ENCODE results near the gene NEAT1. TPM values are rescaled to one million over a fixed set of nuclear protein-coding genes. Genes with fewer than 3 reads are reported as not detected.
A peak's percentile ranks its signal among the peaks of the same experiment; 100 is the strongest.

NEAT1 gene
- total and polyA plus RNA-seq, 9 of the 15 experiments (the other 6 are each of a cell fraction or from before 2014, with no cell fraction given): 20.1 to 389 (median 62.8) TPM

DNA sequence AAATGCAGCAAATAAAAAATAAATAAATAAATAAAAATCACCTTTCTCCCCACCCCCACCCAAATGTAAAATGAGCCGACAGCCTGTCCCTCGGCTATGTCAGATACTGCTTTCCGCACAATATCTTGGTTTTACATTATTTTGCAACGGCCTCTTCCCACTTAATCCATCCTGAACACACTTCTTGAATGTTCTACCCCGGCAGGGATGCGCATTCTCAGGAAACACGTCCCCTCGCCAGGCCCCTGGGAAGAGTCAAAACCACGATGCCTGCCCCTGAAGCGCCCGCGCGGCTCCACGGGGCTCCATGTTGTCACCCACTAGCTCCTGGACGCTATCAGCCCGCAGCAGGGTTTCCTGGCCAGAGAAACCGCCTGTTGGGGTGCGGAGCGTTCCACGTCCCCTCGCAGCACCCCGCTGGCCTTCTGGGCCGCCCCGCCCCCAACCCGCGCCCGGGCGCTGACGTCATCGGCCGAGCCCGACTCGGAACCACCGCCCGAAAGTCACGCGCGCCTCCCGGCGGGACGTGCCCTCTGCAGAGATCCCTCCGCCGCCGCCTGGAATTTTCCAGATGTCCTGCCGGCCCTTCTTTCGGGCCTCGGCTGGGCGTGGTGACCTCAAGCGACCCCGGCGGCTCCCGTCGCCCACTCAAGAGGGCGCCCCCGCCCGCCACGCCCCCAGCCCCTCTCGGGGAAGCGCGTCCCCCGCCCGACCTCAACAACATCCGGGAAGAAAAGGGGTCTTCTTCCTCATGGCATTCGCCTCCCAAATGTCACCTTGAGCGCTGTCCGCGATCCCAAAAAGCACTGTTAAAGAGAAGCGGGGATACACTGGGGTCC lies 585 bp upstream of the NEAT1 start (continued):
- TF ChIP-seq, protein P1, sequence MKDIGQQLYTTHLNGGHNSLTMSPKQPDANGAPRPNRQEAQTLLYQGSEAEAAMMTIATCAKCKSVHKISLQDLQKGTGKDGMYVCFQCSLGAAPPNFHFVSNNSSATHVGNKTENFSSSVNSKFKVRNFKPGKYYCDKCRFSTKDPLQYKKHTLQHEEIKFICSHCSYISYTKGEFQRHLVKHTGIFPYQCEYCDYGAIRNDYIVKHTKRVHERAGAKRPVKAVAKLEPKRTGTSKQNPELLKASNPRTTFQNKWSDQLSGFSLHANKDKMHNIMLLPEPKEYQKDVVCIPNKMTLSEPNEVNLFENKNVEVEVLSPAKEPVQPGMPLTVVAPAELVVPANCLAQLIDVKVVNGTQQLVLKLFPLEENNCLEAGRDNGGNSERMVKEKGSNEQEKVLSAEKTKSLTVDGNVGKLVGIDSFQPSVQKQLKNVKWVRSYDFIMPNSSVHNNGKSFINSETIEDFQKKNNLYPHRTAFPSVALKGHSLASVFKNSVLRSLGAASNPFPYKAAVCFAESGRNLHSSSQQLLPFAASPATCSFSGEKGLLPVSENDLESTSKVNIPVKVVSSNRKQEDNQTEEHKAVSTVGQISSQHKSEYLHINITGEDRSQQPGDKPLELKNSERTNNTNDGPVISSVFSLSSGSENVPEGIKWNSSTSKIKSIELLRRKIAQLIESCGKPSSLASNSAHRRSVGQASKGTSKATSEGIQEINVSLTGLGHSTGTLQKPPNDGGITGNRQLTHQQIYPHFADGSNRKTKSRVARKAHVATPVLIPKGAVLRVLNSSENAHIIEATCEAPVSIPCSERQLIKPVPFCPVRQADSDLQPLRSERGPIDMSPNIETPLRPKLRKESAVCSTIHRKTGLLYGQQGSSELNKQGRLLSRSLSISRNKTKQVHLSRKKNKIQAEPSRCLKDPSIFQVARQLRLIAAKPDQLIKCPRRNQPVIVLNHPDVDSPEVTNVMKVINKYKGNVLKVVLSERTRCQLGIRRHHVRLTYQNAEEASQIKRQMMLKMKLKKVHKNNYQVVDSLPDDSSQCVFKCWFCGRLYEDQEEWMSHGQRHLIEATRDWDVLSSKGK (CRISPR knock-in tag; IDR thresholded peaks at IDR 0.05): no peak
- TF ChIP-seq THRAP3 (IDR thresholded peaks at IDR 0.05; ENCODE audit: borderline replicate concordance) (no peak), ZNF311 (CRISPR knock-in tag; IDR thresholded peaks at IDR 0.05) (peak; percentile 33; the same call in 1 of the 2 replicates), ZFPM2 (CRISPR knock-in tag; IDR thresholded peaks at IDR 0.05) (no peak), ESRRA (IDR thresholded peaks at IDR 0.05; ENCODE audit: borderline replicate concordance, low read depth) (peak; percentile 64; the same call in 1 of the 2 replicates), ZNF41 (CRISPR knock-in tag; conservative IDR thresholded peaks at IDR 0.05) (0 out of 2 replicates have a peak, but pooled peaks have one; percentile 41), FIP1L1 (IDR thresholded peaks at IDR 0.05; ENCODE audit: low read depth, low read length, poor library complexity, severe bottlenecking) (peak; percentile 17), HDAC3 (IDR thresholded peaks at IDR 0.05; ENCODE audit: borderline replicate concordance, partially characterized antibody) (no peak), CTBP1 (IDR thresholded peaks at IDR 0.05; ENCODE audit: borderline replicate concordance) (peak; percentile 47; the same call in 1 of the 2 replicates), ZNF354B (CRISPR knock-in tag; IDR thresholded peaks at IDR 0.05) (peak; percentile 54; the same call in 1 of the 2 replicates), NRF1 (conservative IDR thresholded peaks at IDR 0.05 in 1 of 2, IDR thresholded peaks at IDR 0.05 in 1 of 2) (peak; percentile 69 to 71), MAX (CRISPR knock-in tag; IDR thresholded peaks at IDR 0.05) (peak; percentile 67), EHMT2 (IDR thresholded peaks at IDR 0.05) (no peak), ID3 (CRISPR knock-in tag; IDR thresholded peaks at IDR 0.05) (no peak), ID3 (tag; IDR thresholded peaks at IDR 0.05) (peak; percentile 14; the same call in 1 of the 2 replicates)
- TF ChIP-seq, protein P2, sequence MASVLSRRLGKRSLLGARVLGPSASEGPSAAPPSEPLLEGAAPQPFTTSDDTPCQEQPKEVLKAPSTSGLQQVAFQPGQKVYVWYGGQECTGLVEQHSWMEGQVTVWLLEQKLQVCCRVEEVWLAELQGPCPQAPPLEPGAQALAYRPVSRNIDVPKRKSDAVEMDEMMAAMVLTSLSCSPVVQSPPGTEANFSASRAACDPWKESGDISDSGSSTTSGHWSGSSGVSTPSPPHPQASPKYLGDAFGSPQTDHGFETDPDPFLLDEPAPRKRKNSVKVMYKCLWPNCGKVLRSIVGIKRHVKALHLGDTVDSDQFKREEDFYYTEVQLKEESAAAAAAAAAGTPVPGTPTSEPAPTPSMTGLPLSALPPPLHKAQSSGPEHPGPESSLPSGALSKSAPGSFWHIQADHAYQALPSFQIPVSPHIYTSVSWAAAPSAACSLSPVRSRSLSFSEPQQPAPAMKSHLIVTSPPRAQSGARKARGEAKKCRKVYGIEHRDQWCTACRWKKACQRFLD (CRISPR knock-in tag; IDR thresholded peaks at IDR 0.05): no peak
- TF ChIP-seq, protein P3, sequence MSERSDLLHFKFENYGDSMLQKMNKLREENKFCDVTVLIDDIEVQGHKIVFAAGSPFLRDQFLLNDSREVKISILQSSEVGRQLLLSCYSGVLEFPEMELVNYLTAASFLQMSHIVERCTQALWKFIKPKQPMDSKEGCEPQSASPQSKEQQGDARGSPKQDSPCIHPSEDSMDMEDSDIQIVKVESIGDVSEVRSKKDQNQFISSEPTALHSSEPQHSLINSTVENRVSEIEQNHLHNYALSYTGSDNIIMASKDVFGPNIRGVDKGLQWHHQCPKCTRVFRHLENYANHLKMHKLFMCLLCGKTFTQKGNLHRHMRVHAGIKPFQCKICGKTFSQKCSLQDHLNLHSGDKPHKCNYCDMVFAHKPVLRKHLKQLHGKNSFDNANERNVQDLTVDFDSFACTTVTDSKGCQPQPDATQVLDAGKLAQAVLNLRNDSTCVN (CRISPR knock-in tag; IDR thresholded peaks at IDR 0.05): 0 out of 2 replicates have a peak, but pooled peaks have one; percentile 69

Measured in K562 (cell line).